Panc1 (cell line): ENCODE measurements around the gene TAOK1.

Experiments used
- TF ChIP-seq, protein P1 (sequence below): fragments of 450-650 bp; IDR thresholded peaks from 2 replicates; pipeline ENCODE4 v1.5.1; 2017; ENCODE audit warnings: mild to moderate bottlenecking
- TF ChIP-seq, protein P2 (sequence below), 2 experiments: IDR thresholded peaks; 2 replicates each; pipeline ENCODE4 v1.6.1; 2011 to 2012; ENCODE audit warnings: low read depth in 2 of 2, control low read depth in 1 of 2, low read length in 1 of 2, mild to moderate bottlenecking in 1 of 2, moderate library complexity in 1 of 2; ENCODE audit not compliant: insufficient read depth in 1 of 2

DNA sequence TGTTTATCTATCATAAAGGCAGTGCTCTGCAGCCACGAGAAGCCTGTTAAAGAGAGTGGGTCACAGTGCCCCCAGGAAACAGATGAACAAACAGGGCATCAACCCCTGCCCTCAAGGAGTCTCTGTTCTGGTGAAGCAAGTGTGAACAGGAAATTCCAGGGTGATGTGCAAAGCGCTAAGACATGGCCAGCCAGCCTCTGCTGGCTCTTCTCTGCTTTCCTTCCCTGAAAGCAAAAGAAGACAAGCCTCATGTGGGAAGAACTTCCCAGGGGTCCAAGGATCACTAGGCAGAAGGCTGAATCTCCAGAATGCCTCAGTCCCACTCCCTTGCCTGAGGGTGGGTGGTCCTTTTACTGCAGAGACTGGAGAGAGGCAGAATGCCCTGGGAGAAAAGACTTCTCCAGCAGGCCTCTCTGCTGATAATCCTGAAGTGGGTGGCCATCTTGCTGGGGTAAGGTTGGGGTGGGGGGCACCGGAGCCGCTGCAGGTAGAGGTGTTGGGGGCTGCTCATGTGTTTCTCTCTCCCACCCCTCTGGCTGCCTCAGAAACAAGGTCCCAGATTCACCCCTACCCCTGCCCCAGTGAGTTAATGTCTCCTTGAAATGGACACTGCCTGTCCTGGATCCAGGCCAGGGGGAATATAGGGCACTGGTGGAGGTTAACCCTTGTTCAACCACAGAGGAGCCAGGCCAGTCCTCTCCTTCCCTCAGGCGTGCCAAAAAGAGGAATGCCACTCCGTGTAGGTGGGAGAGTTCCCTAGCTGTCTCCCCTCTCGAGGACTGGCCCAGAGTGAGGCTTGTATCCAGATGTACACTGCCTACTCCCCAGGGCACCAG lies 205.2 kb downstream of the TAOK1 start:
- TF ChIP-seq, protein P1, sequence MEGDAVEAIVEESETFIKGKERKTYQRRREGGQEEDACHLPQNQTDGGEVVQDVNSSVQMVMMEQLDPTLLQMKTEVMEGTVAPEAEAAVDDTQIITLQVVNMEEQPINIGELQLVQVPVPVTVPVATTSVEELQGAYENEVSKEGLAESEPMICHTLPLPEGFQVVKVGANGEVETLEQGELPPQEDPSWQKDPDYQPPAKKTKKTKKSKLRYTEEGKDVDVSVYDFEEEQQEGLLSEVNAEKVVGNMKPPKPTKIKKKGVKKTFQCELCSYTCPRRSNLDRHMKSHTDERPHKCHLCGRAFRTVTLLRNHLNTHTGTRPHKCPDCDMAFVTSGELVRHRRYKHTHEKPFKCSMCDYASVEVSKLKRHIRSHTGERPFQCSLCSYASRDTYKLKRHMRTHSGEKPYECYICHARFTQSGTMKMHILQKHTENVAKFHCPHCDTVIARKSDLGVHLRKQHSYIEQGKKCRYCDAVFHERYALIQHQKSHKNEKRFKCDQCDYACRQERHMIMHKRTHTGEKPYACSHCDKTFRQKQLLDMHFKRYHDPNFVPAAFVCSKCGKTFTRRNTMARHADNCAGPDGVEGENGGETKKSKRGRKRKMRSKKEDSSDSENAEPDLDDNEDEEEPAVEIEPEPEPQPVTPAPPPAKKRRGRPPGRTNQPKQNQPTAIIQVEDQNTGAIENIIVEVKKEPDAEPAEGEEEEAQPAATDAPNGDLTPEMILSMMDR = no peak
- TF ChIP-seq, protein P2, sequence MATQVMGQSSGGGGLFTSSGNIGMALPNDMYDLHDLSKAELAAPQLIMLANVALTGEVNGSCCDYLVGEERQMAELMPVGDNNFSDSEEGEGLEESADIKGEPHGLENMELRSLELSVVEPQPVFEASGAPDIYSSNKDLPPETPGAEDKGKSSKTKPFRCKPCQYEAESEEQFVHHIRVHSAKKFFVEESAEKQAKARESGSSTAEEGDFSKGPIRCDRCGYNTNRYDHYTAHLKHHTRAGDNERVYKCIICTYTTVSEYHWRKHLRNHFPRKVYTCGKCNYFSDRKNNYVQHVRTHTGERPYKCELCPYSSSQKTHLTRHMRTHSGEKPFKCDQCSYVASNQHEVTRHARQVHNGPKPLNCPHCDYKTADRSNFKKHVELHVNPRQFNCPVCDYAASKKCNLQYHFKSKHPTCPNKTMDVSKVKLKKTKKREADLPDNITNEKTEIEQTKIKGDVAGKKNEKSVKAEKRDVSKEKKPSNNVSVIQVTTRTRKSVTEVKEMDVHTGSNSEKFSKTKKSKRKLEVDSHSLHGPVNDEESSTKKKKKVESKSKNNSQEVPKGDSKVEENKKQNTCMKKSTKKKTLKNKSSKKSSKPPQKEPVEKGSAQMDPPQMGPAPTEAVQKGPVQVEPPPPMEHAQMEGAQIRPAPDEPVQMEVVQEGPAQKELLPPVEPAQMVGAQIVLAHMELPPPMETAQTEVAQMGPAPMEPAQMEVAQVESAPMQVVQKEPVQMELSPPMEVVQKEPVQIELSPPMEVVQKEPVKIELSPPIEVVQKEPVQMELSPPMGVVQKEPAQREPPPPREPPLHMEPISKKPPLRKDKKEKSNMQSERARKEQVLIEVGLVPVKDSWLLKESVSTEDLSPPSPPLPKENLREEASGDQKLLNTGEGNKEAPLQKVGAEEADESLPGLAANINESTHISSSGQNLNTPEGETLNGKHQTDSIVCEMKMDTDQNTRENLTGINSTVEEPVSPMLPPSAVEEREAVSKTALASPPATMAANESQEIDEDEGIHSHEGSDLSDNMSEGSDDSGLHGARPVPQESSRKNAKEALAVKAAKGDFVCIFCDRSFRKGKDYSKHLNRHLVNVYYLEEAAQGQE (IDR thresholded peaks at IDR 0.05; ENCODE audit: insufficient read depth in 1 of 2, low read depth in 2 of 2, low read length in 1 of 2) = no peak
